NB4 (cell line): ENCODE results near the gene MRPL39.

Experiments
- MYC ChIP-seq: IDR thresholded peaks from 2 replicates; pipeline ENCODE4 v1.6.1; 2011; ENCODE audit warnings: low read depth, low read length
- POLR2A ChIP-seq: IDR thresholded peaks from 2 replicates; pipeline ENCODE4 v1.6.1; 2011; ENCODE audit warnings: mild to moderate bottlenecking; ENCODE audit not compliant: insufficient read length; ENCODE audit errors: extremely low read depth
- TF ChIP-seq, protein P1 (sequence below): IDR thresholded peaks from one replicate; pipeline ENCODE4 v1.5.1; 2012; ENCODE audit warnings: low read depth, low read length

DNA sequence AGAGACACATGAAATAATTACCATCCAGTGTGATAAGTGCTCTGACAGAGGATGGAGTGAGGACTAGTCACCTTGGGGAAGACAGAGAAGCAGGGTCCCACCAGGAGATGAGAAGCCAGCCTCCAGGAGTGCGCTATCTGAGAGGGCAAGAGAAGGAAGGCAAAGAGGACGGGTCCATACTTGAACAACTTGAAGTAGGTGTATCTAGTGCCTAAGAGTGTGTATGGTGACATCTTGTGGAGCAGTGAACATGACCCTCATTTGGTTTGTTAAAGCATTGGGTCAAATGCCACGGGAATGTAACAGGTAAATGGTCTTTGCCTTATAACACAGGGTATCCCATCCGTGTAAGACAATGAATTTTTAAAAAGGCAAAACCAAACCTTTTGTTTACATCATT, 39.8 kb downstream of the MRPL39 start:
- TF ChIP-seq, protein P1, sequence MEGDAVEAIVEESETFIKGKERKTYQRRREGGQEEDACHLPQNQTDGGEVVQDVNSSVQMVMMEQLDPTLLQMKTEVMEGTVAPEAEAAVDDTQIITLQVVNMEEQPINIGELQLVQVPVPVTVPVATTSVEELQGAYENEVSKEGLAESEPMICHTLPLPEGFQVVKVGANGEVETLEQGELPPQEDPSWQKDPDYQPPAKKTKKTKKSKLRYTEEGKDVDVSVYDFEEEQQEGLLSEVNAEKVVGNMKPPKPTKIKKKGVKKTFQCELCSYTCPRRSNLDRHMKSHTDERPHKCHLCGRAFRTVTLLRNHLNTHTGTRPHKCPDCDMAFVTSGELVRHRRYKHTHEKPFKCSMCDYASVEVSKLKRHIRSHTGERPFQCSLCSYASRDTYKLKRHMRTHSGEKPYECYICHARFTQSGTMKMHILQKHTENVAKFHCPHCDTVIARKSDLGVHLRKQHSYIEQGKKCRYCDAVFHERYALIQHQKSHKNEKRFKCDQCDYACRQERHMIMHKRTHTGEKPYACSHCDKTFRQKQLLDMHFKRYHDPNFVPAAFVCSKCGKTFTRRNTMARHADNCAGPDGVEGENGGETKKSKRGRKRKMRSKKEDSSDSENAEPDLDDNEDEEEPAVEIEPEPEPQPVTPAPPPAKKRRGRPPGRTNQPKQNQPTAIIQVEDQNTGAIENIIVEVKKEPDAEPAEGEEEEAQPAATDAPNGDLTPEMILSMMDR = no peak
- TF ChIP-seq POLR2A (no peak), MYC (no peak)
